ES-I3 (cell line): ENCODE results near the gene MACROD2.
"Not testable (repeated sequence)": the region's sequence is repeated elsewhere in the genome, so short reads cannot be mapped to it uniquely, and the experiment has no call there.

Experiments used
- H3K36me3 ChIP-seq: 2 replicates; pipeline ENCODE4 v1.6.1; 2013; ENCODE audit warnings: mild to moderate bottlenecking, low read length, control low read depth, moderate library complexity; ENCODE audit not compliant: insufficient read depth
- H3K4me1 ChIP-seq: 2 replicates; pipeline ENCODE4 v1.6.1; 2013; ENCODE audit warnings: mild to moderate bottlenecking, control low read depth, low read length; ENCODE audit not compliant: insufficient read depth
- H3K9ac ChIP-seq: 2 replicates; pipeline ENCODE4 v1.6.1; 2013; ENCODE audit warnings: low read depth, mild to moderate bottlenecking, low read length, moderate library complexity
- H3K9me3 ChIP-seq: 2 replicates; pipeline ENCODE4 v1.6.1; 2013; ENCODE audit warnings: mild to moderate bottlenecking, low read length, moderate library complexity; ENCODE audit not compliant: control insufficient read depth, insufficient read depth

The MACROD2 gene

DNA sequence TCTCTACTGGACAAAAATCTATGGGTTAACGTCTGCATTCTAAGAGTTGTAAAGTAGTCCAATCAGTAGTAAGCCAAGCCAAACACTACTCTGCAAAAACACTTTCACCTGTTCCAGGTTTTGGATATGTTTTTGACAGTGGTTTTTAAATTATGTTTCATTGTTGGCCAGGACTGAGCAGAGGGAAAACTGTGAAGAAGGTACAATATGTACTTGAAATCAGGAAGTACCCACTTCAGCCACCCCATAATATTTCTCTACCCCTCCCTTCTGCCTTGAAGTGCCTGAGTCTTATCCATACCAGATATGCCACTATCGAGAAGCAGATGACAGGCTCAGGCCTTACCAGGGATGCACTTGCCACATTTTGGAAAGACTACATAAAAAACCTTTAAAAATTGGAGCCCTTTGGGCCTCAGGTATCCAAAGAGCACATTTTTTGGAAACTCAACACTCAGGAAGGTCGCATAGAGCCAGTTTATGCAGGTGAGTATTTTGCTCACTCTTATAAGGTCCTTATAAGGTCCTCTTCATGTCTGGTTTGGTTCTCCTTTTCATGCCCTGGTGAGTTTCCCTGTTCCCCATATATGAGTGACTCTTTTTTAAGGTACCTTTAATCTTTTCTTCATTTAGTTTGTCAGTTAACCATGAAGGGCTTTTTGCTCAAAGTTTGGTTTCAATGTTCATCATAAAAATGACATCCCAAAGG is 1201.4 kb downstream of the MACROD2 start:
- no peaks in the 10 kb centered on the region for H3K4me1 ChIP-seq
- H3K9me3 ChIP-seq, result no peaks in the 10 kb centered on the region
- H3K9ac ChIP-seq, result no peak overlapping the region
- no peaks in the 10 kb centered on the region for H3K36me3 ChIP-seq

DNA sequence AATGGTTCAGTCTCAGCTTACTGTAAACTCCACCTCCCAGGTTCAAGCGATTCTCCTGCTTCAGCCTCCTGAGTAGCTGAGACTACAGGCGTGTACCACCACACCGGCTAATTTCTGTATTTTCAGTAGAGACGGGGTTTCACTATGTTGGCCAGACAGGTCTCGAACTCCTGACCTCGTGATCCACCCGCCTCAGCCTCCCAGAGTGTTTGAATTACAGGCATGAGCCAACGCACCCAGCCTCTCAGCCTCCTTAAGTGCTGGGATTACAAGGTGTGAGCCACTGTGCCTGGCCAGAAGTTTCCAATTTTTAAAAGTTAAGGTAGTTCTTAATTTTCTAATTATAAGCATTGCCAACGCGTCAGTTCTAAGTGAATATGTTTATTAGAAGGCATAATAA is 1202.7 kb downstream of the MACROD2 start:
- H3K36me3 ChIP-seq, H3K9ac ChIP-seq, H3K9me3 ChIP-seq, H3K4me1 ChIP-seq: not testable (repeated sequence)

DNA sequence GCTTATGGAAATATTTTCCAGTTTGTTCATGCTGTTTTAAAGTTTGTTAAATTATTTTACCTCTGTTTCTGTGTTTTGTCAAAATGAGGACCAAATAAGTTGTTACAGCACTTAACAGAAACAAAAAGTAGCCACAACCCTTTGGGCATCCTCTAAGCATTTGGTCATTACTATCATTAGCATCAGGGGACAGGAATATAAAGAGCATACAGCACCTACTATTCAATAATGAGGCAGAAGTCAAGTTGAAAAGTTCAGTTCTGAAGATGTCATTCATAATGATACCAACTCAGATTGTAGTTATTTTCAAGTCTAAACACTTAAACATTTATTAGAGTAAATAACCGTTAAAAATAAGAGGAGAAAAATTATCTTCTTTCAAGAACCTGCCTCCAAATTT is 1204.4 kb downstream of the MACROD2 start:
- no peaks in the 10 kb centered on the region for H3K4me1 ChIP-seq
- no peaks in the 10 kb centered on the region for H3K9me3 ChIP-seq
- no peak overlapping the region for H3K9ac ChIP-seq
- no peaks in the 10 kb centered on the region for H3K36me3 ChIP-seq

DNA sequence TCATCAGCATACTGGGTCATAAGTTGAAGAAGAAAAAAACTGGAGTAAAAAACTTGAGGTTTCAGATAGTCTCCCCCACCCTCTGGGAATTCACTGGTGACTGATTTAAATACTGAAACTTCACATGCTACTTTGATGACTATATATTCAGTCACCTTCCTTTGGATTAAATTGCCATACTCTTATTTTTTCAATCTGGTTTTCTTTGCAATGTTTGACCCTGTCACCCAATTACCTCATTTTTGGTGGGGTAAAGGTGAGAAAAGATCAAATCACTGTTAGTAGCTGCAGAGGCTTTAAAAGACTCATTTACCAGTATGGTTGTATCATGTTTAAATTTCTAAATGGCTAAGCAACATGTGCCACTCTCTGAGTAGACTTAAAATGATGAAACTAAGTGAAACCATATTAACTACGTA is 1204.8 kb downstream of the MACROD2 start:
- H3K9me3 ChIP-seq, result no peaks in the 10 kb centered on the region
- H3K36me3 ChIP-seq, result no peaks in the 10 kb centered on the region
- no peak overlapping the region for H3K9ac ChIP-seq
- H3K4me1 ChIP-seq, result no peaks in the 10 kb centered on the region

DNA sequence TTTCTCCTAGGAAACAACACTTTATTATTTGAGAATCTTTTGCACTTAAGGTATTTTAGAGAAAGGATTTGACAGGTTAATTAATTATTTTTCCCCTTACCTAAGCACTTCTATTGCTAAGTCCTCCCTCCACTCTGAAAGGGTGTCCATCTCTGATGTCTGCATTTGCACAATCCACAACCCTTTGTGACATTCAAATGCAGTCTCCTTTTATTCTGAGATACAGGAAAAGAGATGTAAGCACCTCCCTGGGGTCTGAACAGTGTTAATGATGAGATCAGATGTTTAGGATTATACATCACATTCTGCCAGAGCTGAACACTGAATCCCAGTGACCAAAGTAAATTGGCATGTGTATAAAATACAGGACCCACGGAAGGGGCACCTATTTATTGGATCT is 1206.3 kb downstream of the MACROD2 start:
- H3K4me1 ChIP-seq, result no peaks in the 10 kb centered on the region
- H3K9ac ChIP-seq, result no peak overlapping the region
- no peaks in the 10 kb centered on the region for H3K9me3 ChIP-seq
- no peaks in the 10 kb centered on the region for H3K36me3 ChIP-seq

DNA sequence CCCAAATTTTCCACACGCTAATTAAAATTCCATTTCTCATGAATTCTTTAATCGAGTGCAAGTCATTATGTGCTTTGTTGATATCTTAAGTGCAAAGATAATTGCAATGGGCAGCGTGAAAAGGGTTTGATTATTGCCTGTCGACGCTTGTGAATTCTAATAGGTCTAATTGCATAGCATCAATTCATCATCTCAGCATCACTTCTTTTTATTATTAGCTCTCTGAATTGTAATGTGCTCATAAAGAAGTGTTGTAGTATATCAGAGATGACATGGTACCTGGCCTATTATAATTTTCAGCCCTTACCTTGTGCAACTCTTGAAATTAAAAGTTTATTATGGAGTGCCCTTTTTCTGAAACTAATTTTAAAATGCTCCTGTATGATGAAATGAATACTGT is 1208.9 kb downstream of the MACROD2 start:
- no peak overlapping the region for H3K9ac ChIP-seq
- H3K36me3 ChIP-seq, result no peaks in the 10 kb centered on the region
- no peaks in the 10 kb centered on the region for H3K4me1 ChIP-seq
- no peaks in the 10 kb centered on the region; the same call in 1 of the 2 replicates for H3K9me3 ChIP-seq

DNA sequence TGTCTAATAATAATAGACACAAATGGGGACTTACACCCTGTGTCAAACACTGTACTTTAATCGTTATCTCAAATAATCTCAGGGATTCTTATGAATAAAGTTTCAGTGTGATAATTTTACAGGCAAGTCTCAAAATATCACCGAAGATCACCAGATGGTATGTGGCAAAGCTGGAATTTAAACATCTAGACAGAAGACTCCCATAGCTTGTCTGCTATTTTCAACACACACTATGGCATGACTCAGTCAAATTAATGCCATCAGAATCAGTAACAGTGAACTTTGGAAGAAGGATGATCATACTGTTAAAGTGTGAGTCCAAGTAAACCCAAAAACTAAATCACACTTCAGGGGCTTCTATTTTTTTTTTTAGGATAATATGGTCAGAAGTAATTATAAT is 1209.7 kb downstream of the MACROD2 start:
- H3K4me1 ChIP-seq, result no peaks in the 10 kb centered on the region
- H3K36me3 ChIP-seq, result no peaks in the 10 kb centered on the region
- H3K9ac ChIP-seq, result no peak overlapping the region
- H3K9me3 ChIP-seq, result no peaks in the 10 kb centered on the region; the same call in 1 of the 2 replicates

DNA sequence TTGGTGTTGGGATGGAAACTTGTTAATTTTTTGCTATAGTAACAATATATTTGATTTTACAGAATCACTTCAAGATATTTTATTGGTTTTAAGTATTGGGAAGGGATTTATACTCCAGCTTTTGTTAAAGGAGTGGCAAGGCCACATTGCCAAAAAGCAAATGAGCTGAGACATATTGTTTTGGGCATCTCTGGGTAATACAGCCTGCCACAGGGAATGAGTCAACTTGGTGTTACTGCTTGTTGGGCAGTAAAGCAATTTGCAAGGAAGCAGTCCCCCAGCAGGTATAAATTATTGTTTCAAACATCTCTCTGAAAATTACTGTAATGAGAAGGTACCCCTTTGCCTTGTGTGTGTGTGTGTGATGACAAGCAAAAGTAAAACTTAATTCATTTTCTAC is 1210.4 kb downstream of the MACROD2 start:
- Histone ChIP-seq H3K36me3 (no peaks in the 10 kb centered on the region), H3K9me3 (no peaks in the 10 kb centered on the region; the same call in 1 of the 2 replicates), H3K9ac (no peak overlapping the region), H3K4me1 (no peaks in the 10 kb centered on the region)

DNA sequence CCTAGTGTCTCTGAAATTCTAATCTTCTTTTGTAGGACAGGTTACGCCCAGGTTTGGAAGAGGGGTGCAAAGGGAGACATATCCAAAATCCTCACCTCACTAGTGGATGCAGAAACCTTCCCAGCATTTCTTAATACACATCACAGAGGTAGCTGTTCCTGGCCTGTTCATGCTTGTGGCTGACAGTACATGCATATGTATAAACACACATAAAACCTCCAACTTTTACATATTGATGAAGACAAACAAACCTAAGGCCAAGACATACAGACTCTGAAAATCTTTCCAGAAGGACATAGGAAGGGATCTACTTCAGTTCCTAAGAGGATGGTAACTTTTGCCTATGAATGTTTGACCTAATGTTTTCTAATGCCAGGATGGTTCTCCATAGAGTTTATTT is 1214.2 kb downstream of the MACROD2 start:
- no peaks in the 10 kb centered on the region for H3K4me1 ChIP-seq
- H3K36me3 ChIP-seq, result no peaks in the 10 kb centered on the region
- H3K9me3 ChIP-seq, result no peaks in the 10 kb centered on the region; the same call in 1 of the 2 replicates
- H3K9ac ChIP-seq, result no peak overlapping the region

DNA sequence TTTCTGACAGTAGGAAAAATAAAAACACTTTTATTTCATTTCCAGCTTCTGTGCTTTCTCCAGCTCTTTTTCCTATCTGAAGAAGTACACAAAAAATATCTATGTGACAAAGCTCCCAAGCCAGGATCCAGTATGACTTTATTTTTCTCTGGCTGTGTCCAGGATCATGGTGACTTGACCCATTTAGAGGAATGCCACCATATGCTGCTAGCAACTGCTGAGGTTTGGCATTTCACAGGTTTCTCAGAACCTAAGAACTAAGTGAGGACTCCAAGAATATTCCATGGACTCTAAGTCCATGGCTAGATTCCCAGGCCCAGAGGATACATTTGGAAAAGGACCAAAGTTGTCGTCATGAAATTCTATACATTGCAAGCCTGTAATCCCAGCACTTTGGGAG is 1218.7 kb downstream of the MACROD2 start:
- no peaks in the 10 kb centered on the region for H3K4me1 ChIP-seq
- no peaks in the 10 kb centered on the region for H3K36me3 ChIP-seq
- H3K9ac ChIP-seq, result no peak overlapping the region
- H3K9me3 ChIP-seq, result no peaks in the 10 kb centered on the region

DNA sequence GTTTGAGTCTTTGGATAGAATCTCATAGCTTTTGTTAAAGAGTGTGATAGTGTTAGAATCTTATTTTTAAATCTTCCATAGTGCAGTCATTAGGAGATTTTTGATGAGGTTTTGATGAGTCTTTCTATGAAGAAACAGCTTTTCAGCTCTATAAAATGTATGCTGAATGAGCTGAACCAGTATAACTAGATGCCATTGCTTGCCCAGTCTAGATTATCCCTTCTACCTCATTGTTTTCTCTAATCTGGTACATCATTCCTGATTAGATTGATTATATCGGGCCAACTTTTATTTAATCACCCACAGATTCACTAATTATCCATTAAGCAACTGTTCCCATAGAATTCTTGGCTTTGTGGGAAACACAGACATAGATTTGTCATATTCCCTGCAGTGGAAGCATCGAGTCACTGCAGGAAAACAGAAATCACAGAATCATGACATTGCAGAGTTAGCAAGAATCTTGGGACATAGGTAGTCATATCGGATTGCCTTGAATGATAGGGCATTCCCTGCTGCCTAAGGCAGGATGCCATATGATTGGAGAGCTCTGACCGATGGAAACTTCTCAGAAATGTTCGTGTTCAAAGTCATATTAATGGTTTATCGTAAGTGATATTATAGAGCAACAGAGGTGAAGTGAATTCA is 1224.8 kb downstream of the MACROD2 start:
- H3K4me1 ChIP-seq, result peaks cover 28% of the 10 kb centered on the region
- H3K9me3 ChIP-seq, result no peaks in the 10 kb centered on the region
- no peak overlapping the region for H3K9ac ChIP-seq
- H3K36me3 ChIP-seq, result no peaks in the 10 kb centered on the region

DNA sequence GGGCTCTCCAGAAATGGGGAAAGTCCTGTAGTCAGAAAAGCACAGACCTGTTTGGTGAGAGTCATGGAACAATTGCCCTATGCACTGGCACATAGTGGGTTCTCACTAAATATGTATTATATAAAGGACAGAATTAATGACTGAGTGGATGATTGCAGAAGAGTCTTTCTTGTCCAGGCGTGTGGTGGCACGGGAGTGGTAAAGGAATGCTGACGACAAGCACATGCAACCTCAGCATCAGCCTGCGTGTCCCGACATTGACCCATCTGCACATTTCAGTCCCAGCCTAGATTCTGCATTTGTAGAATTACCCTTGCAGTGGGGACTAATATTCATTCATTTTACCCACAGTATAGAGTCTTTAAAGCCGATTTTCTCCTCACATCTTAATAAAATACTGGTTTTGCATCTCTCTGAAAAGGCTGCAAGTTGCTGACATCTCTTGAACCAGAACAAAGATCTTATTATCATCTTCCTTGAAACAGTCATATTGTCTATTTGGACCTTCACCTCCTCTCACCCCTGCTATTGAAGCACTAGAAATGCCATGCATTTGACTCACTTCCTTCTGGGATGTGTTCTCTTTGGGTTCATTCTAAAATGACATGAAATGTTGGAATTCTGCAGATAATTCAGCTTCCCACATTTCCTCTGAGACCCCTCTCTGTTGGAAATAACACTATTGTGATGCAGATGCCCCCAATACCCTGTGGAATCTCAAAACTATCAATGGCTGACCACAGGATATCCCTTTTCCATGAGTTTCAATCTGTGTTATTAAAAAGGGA is 1225.7 kb downstream of the MACROD2 start:
- Histone ChIP-seq H3K9ac (no peak overlapping the region), H3K36me3 (no peaks in the 10 kb centered on the region), H3K9me3 (no peaks in the 10 kb centered on the region), H3K4me1 (peaks cover 28% of the 10 kb centered on the region)

DNA sequence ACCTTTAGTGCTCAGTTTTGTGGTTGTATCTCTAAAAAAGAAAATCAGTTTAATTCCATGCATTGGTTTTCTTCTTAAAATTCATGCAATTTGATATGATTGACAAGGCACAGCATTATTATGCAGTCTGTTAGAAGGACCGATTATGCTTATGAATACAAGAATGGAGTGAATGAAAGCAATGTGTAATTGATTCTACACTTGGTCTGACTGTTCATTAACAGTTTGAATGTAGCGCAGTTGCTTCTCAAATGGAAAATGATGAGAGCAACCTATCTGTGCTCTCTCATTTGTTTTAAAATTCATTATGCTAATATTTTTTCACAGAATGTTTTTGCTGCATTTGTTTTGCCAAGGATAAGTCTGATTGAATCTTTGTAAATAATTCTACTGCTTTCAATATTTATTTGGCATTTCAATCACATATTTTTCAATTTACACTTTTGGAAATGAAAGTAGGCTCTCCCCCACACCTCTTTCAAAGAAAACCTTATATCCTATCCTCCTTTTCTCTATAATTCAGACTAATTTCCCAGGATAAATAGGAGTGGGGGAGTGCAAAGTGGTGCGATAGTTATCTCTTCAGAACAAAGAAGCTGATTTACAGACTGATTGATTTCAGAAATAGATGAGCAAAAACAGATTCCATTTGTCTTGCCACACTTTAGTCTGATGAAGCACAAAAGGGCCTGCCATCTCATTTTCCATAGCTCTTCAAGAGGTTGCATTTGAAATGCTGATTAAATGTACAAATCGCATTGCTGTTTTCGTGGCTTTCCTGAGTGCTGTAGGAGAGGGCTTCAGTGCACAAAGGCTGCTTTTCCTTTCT is 1227.4 kb downstream of the MACROD2 start:
- peaks cover 28% of the 10 kb centered on the region for H3K4me1 ChIP-seq
- no peak overlapping the region for H3K9ac ChIP-seq

DNA sequence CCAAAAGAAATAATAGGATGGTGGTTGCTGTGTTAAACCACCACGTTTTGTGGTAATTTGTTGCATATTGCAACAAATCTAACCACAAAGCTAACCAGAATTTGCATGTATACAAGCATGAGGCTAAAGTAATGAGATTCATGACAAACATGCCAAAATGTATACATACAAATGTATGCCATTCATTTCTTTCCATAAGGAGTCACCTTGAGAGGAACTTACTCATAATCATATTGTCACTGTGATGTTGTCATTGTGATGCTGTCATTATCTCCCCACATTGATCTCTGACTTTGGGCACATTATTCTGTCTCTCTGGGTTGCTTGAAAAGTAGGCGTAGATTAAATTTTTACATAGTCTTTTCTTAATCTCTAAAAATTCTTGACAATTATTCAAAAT is 1228.9 kb downstream of the MACROD2 start:
- Histone ChIP-seq H3K4me1 (peaks cover 28% of the 10 kb centered on the region), H3K9ac (no peak overlapping the region), H3K36me3 (no peaks in the 10 kb centered on the region), H3K9me3 (0 out of 2 replicates have a peak, but pooled peaks cover 1% of the 10 kb centered on the region)

More for the DNA sequence above, 1227.4 kb downstream of the MACROD2 start:
- Histone ChIP-seq H3K36me3 (no peaks in the 10 kb centered on the region), H3K9me3 (no peaks in the 10 kb centered on the region)
